ENCODE data around the gene APOBEC3B.
"Not testable (repeated sequence)": the region's sequence is repeated elsewhere in the genome, so short reads cannot be mapped to it uniquely, and the experiment has no call there.

Gene APOBEC3B

GRCh38 chr22:39031434-39032295 is 49.5 kb downstream of the APOBEC3B start:
- DNase-seq, result not testable (repeated sequence)

GRCh38 chr22:39037071-39037470 is 54.9 kb downstream of the APOBEC3B start:
- DNase-seq, result not testable (repeated sequence)

GRCh38 chr22:39039306-39040126 is 57.4 kb downstream of the APOBEC3B start:
- DNase-seq, result no peak

GRCh38 chr22:39040155-39040537 is 58.0 kb downstream of the APOBEC3B start:
- peak in 1 of 3 donors; percentile 7 for DNase-seq

GRCh38 chr22:39040538-39041296 is 58.6 kb downstream of the APOBEC3B start, which contains the start of gene APOBEC3F:
Gene APOBEC3F, plus strand, starts transcription at chr22:39040864. Its CDS starts 97 bp downstream, at chr22:39040961.
- DNase-seq, result peak; percentile 39 to 65 (median 62)

GRCh38 chr22:39041908-39042307 is 59.8 kb downstream of the APOBEC3B start:
- no peak for DNase-seq
